ENCODE data around the gene LCA5.

Gene LCA5

DNA sequence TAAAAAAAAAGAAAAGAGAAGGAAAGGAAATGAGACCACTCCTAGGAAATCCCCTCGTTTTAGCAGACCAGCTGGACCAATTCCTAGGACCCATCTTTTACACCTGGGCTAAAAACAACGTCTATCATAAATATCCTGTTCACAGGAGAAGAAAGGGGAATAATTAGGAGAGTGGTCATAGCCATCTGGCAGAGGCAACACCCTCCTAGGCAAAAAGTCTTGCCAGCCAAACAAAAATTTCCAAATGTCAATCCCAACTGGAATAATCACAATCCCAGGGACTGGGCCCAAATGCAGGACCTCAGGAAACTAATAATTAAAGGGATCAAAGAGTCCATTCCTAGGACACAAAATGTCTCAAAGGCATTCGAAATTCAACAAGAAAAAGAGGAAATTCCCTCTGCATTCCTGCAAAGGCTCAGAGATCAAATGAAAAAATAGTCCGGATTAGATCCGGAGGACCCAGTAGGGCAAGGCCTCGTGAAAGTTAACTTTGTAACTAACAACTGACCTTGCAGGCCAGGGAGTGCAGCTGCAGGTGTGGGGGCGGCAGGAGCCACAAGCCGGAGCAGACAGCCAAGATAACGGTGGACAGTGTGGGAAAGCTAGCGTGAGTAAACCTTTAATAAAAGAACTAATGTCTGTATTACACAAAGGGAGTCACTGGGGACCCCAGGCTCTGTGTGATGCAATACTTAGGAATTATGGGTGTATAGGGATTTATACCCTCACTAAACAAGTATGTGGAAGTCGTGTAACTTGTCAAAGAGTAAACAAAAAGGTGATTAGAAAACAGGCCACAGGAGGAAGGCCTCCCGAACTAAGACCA is 11.7 kb downstream of the LCA5 start:
- no peaks in the 10 kb centered on the region for H3K79me2 ChIP-seq (ENCODE audit: low read length)
- H3K4me3 ChIP-seq (ENCODE audit: low read length) = no peak overlapping the region
- no peaks in the 10 kb centered on the region for H3K4me1 ChIP-seq (ENCODE audit: low read length)
- TF ChIP-seq CTCF (IDR thresholded peaks at IDR 0.05; ENCODE audit: low read depth, low read length) = no peak
- TF ChIP-seq EZH2phosphoT487 (IDR thresholded peaks at IDR 0.05; ENCODE audit: low read depth) = no peak
- no peaks in the 10 kb centered on the region for H4K20me1 ChIP-seq (ENCODE audit: insufficient read depth, low read length)
- H3K36me3 ChIP-seq (replicated peaks; ENCODE audit: low read depth, low read length) = no peaks in the 10 kb centered on the region
- H3K9ac ChIP-seq (ENCODE audit: low read length) = no peak overlapping the region
- no peaks in the 10 kb centered on the region for H3K27me3 ChIP-seq (ENCODE audit: low read depth, low read length)
- H3K9me3 ChIP-seq (ENCODE audit: insufficient read depth, low read length) = no peaks in the 10 kb centered on the region
- no peak overlapping the region for H3K4me2 ChIP-seq (ENCODE audit: low read length)
- no peak overlapping the region for H2AFZ ChIP-seq (ENCODE audit: low read depth, low read length)
- H3K27ac ChIP-seq (ENCODE audit: low read length) = no peak overlapping the region

DNA sequence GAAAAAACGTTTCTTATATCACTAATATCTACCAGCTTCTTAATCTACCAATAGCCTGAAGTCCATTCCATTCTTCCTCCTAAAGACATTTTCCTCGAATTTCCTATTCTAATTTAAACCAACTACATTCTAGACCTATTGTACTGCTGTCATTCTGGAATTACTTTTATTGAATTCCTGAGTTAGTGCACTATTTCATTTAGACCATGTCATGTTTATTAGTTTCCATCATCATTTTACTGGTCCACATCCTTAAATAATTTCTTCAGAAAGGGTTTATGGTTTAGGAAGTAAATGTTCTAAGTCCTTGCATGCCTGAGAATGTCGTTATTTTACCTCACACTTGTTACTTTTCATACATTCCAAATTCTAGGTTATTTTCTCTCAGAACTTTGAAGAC is 13.2 kb downstream of the LCA5 start:
- Histone ChIP-seq H3K4me2 (ENCODE audit: low read length) (no peak overlapping the region), H3K79me2 (ENCODE audit: low read length) (no peaks in the 10 kb centered on the region), H4K20me1 (ENCODE audit: insufficient read depth, low read length) (no peaks in the 10 kb centered on the region), H3K9me3 (ENCODE audit: insufficient read depth, low read length) (no peaks in the 10 kb centered on the region), H3K4me1 (ENCODE audit: low read length) (no peaks in the 10 kb centered on the region), H3K9ac (ENCODE audit: low read length) (no peak overlapping the region), H2AFZ (ENCODE audit: low read depth, low read length) (no peak overlapping the region), H3K36me3 (replicated peaks; ENCODE audit: low read depth, low read length) (no peaks in the 10 kb centered on the region), H3K27me3 (ENCODE audit: low read depth, low read length) (no peaks in the 10 kb centered on the region), H3K4me3 (ENCODE audit: low read length) (no peak overlapping the region), H3K27ac (ENCODE audit: low read length) (no peak overlapping the region)
- no peak for TF ChIP-seq EZH2phosphoT487 (IDR thresholded peaks at IDR 0.05; ENCODE audit: low read depth)
- no peak for TF ChIP-seq CTCF (IDR thresholded peaks at IDR 0.05; ENCODE audit: low read depth, low read length)

- Histone ChIP-seq H3K4me2 (ENCODE audit: low read length) (no peak overlapping the region), H3K4me3 (ENCODE audit: low read length) (no peak overlapping the region), H3K79me2 (ENCODE audit: low read length) (no peaks in the 10 kb centered on the region), H4K20me1 (ENCODE audit: insufficient read depth, low read length) (no peaks in the 10 kb centered on the region), H2AFZ (ENCODE audit: low read depth, low read length) (no peak overlapping the region), H3K27ac (ENCODE audit: low read length) (no peak overlapping the region), H3K27me3 (ENCODE audit: low read depth, low read length) (no peaks in the 10 kb centered on the region), H3K36me3 (replicated peaks; ENCODE audit: low read depth, low read length) (no peaks in the 10 kb centered on the region), H3K9me3 (ENCODE audit: insufficient read depth, low read length) (no peaks in the 10 kb centered on the region), H3K4me1 (ENCODE audit: low read length) (no peaks in the 10 kb centered on the region), H3K9ac (ENCODE audit: low read length) (no peak overlapping the region)
- TF ChIP-seq EZH2phosphoT487 (IDR thresholded peaks at IDR 0.05; ENCODE audit: low read depth) = no peak
- TF ChIP-seq CTCF (IDR thresholded peaks at IDR 0.05; ENCODE audit: low read depth, low read length) = no peak
Measured at GRCh38 chr6:79522609-79523008, 14.6 kb downstream of the LCA5 start.

DNA sequence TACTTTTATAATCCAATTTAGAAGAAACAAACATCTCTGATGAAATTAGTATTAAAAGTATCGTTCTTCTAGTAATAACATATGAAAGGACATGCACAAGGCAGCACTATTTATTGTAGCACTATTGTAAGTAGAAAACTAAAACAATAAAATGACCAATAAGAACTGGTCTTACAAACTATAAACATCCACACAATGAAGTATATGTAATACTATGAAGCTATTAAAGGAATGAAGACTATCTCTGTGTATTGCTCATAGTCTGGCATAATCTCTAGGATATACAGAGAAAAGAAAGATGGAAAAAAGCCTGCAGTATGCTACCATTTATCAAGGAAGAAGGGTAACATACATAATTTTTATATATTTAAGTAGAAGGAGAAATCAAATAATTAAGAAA is 16.7 kb downstream of the LCA5 start:
- Histone ChIP-seq H3K9me3 (ENCODE audit: insufficient read depth, low read length) (no peaks in the 10 kb centered on the region), H3K36me3 (replicated peaks; ENCODE audit: low read depth, low read length) (no peaks in the 10 kb centered on the region), H4K20me1 (ENCODE audit: insufficient read depth, low read length) (no peaks in the 10 kb centered on the region), H2AFZ (ENCODE audit: low read depth, low read length) (no peak overlapping the region), H3K9ac (ENCODE audit: low read length) (no peak overlapping the region), H3K4me2 (ENCODE audit: low read length) (no peak overlapping the region), H3K27ac (ENCODE audit: low read length) (no peak overlapping the region), H3K4me1 (ENCODE audit: low read length) (no peaks in the 10 kb centered on the region), H3K4me3 (ENCODE audit: low read length) (no peak overlapping the region), H3K79me2 (ENCODE audit: low read length) (no peaks in the 10 kb centered on the region), H3K27me3 (ENCODE audit: low read depth, low read length) (no peaks in the 10 kb centered on the region)
- TF ChIP-seq EZH2phosphoT487 (IDR thresholded peaks at IDR 0.05; ENCODE audit: low read depth) (no peak), CTCF (IDR thresholded peaks at IDR 0.05; ENCODE audit: low read depth, low read length) (no peak)
